KMS-11 (cell line): ENCODE measurements around the gene PHACTR1.

Experiments used
- H2AFZ ChIP-seq: fragments of 200-600 bp; sonication (generic); 2 replicates; pipeline ENCODE4 v1.6.1; 2016; ENCODE audit warnings: antibody characterized with exemption, mixed run types, low read depth
- H3K27ac ChIP-seq: fragments of 200-600 bp; sonication (generic); 2 replicates; pipeline ENCODE4 v1.6.1; 2016; ENCODE audit warnings: mild to moderate bottlenecking, mixed run types
- H3K27me3 ChIP-seq: fragments of 200-600 bp; sonication (generic); 2 replicates; pipeline ENCODE4 v1.6.1; 2017; ENCODE audit warnings: mild to moderate bottlenecking, low read depth, mixed run types, moderate library complexity; ENCODE audit not compliant: insufficient read depth
- H3K36me3 ChIP-seq: fragments of 200-600 bp; sonication (generic); 2 replicates; pipeline ENCODE4 v1.6.1; 2017; ENCODE audit warnings: mild to moderate bottlenecking, mixed run types; ENCODE audit not compliant: insufficient read depth
- H3K4me1 ChIP-seq: fragments of 200-600 bp; sonication (generic); 2 replicates; pipeline ENCODE4 v1.6.1; 2016; ENCODE audit warnings: mild to moderate bottlenecking, low read depth, mixed run types; ENCODE audit not compliant: poor library complexity, severe bottlenecking
- H3K4me2 ChIP-seq: fragments of 200-600 bp; sonication (generic); 2 replicates; pipeline ENCODE4 v1.7.0; 2016; ENCODE audit warnings: mild to moderate bottlenecking, mixed run types
- H3K4me3 ChIP-seq: fragments of 200-600 bp; sonication (generic); IDR thresholded peaks from 2 replicates; pipeline ENCODE4 v1.6.1; 2017; ENCODE audit warnings: low read depth, low read length, mixed read lengths; ENCODE audit not compliant: insufficient read depth
- H3K79me2 ChIP-seq: fragments of 200-600 bp; sonication (generic); 2 replicates; pipeline ENCODE4 v1.6.1; 2016; ENCODE audit warnings: low read depth, mixed run types; ENCODE audit not compliant: insufficient read depth
- H3K9ac ChIP-seq: fragments of 200-600 bp; sonication (generic); 2 replicates; pipeline ENCODE4 v1.6.1; 2016; ENCODE audit warnings: mild to moderate bottlenecking, mixed run types
- H4K20me1 ChIP-seq: fragments of 200-600 bp; sonication (generic); 2 replicates; pipeline ENCODE4 v1.6.1; 2016; ENCODE audit warnings: mild to moderate bottlenecking, mixed run types; ENCODE audit not compliant: insufficient read depth
- CTCF ChIP-seq: fragments of 200-600 bp; sonication (generic); conservative IDR thresholded peaks from 2 replicates; pipeline ENCODE4 v1.6.1; 2017; ENCODE audit warnings: low read depth, mild to moderate bottlenecking, antibody characterized with exemption, low read length, moderate library complexity, mixed read lengths

Gene PHACTR1

GRCh38 chr6:13139119-13139518, 422.6 kb downstream of the PHACTR1 start:
- Histone ChIP-seq H3K4me2 (no peak overlapping the region), H3K79me2 (no peaks in the 10 kb centered on the region), H3K4me3 (no peak overlapping the region), H3K9ac (no peak overlapping the region), H3K27me3 (no peaks in the 10 kb centered on the region), H3K36me3 (no peaks in the 10 kb centered on the region), H2AFZ (no peak overlapping the region), H4K20me1 (no peaks in the 10 kb centered on the region), H3K27ac (no peak overlapping the region), H3K4me1 (no peaks in the 10 kb centered on the region)
- no peak for TF ChIP-seq CTCF

- no peak for TF ChIP-seq CTCF
These were observed 424.4 kb downstream of the PHACTR1 start for GRCh38 chr6:13140980-13141379.

DNA sequence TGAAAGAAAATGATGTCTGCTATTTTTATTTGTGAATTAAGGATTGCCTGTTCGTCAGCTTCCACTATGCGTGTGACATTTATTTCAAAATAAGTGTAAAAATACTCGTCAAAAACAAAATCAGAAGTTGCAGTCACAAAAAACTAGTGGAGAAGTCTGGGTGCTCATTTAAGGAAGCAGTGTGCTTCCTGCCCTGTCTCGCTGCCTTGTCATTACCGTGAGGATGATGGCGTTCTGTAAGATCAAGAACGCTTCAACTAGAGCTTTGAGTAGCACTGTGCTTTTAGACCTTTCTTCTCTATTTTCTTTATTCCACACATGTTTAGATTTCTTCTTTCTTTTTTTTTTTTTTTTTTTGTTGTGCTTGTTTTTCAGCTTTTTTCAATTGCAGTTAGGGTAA, 424.8 kb downstream of the PHACTR1 start:
- Histone ChIP-seq H3K27me3 (no peaks in the 10 kb centered on the region), H2AFZ (no peak overlapping the region), H3K4me1 (no peaks in the 10 kb centered on the region), H3K79me2 (no peaks in the 10 kb centered on the region), H3K27ac (no peak overlapping the region), H3K9ac (no peak overlapping the region), H3K4me3 (no peak overlapping the region), H3K4me2 (no peak overlapping the region), H3K36me3 (no peaks in the 10 kb centered on the region), H4K20me1 (no peaks in the 10 kb centered on the region)
- TF ChIP-seq CTCF: no peak

More at GRCh38 chr6:13140980-13141379, 424.4 kb downstream of the PHACTR1 start:
- Histone ChIP-seq H4K20me1 (no peaks in the 10 kb centered on the region), H3K4me3 (no peak overlapping the region), H3K4me2 (no peak overlapping the region), H3K36me3 (no peaks in the 10 kb centered on the region), H3K27me3 (no peaks in the 10 kb centered on the region), H3K27ac (no peak overlapping the region), H3K4me1 (no peaks in the 10 kb centered on the region), H3K9ac (no peak overlapping the region), H2AFZ (no peak overlapping the region), H3K79me2 (no peaks in the 10 kb centered on the region)

DNA sequence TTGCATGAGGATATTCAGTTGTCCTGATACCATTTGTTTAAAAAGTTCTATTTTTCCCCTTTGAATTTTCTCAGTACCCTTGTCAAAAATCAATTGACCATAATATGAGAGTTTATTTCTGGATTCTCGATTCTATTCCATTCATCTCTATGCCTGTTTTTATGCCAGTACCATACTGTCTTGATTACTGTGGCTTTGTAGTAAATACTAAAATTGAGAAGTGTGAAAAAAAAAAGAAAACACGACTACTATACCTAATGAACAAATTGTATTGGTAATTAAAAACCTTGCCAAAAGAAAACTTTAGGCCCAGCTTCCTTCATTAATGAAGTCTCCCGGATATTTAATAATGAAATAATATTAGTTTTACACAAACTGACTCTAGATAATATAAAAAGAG, 426.0 kb downstream of the PHACTR1 start:
- no peak overlapping the region for H3K27ac ChIP-seq
- H3K4me3 ChIP-seq: no peak overlapping the region
- no peaks in the 10 kb centered on the region for H3K27me3 ChIP-seq
- no peak overlapping the region for H3K9ac ChIP-seq
- no peak overlapping the region for H3K4me2 ChIP-seq
- no peaks in the 10 kb centered on the region for H4K20me1 ChIP-seq
- no peaks in the 10 kb centered on the region for H3K36me3 ChIP-seq
- H3K79me2 ChIP-seq: no peaks in the 10 kb centered on the region
- H3K4me1 ChIP-seq: no peaks in the 10 kb centered on the region
- H2AFZ ChIP-seq: no peak overlapping the region
- TF ChIP-seq CTCF: no peak
